ENCODE measurements around the gene COG1. TPM values are rescaled to one million over a fixed set of nuclear protein-coding genes. Genes with fewer than 3 reads are reported as not detected.
A peak's percentile ranks its signal among the peaks of the same experiment; 100 is the strongest.

Gene COG1
- total RNA-seq, 1 donor from 2014 or later: 35.9 TPM

GRCh38 chr17:73158133-73158532 is 34.7 kb upstream of the COG1 start:
- Histone ChIP-seq H3K27ac (no peak overlapping the region), H3K9me3 (no peaks in the 10 kb centered on the region), H3K36me3 (no peaks in the 10 kb centered on the region), H3K4me3 (no peak overlapping the region), H3K27me3 (no peaks in the 10 kb centered on the region), H3K4me1 (no peaks in the 10 kb centered on the region)
- no peak for DNase-seq (ENCODE audit: low spot score in 2 of 2)
- intact Hi-C loops (cut with DNase I): loop anchor here (5.0 kb wide), 1 partner anchor 601 kb away; no protein-coding TSS in a partner anchor
- TF ChIP-seq CTCF (IDR thresholded peaks at IDR 0.05): no peak

- Histone ChIP-seq H3K27ac (no peak overlapping the region), H3K27me3 (no peaks in the 10 kb centered on the region), H3K4me1 (peaks cover 9 to 15% of the 10 kb centered on the region in 2 donors), H3K4me3 (no peak overlapping the region), H3K36me3 (no peaks in the 10 kb centered on the region), H3K9me3 (no peaks in the 10 kb centered on the region)
- intact Hi-C loops (cut with DNase I): no loop called here
- DNase-seq (ENCODE audit: low spot score in 2 of 2): no peak
- no peak for TF ChIP-seq CTCF (IDR thresholded peaks at IDR 0.05)
Measured at GRCh38 chr17:73160980-73161630, 31.8 kb upstream of the COG1 start.

- Histone ChIP-seq H3K4me1 (peaks cover 9 to 15% of the 10 kb centered on the region in 2 donors), H3K36me3 (no peaks in the 10 kb centered on the region), H3K9me3 (no peaks in the 10 kb centered on the region), H3K4me3 (no peak overlapping the region), H3K27me3 (no peaks in the 10 kb centered on the region), H3K27ac (no peak overlapping the region)
- no peak for TF ChIP-seq CTCF (IDR thresholded peaks at IDR 0.05)
- intact Hi-C loops (cut with DNase I): no loop called here
- no peak for DNase-seq (ENCODE audit: low spot score in 2 of 2)
Measured at GRCh38 chr17:73163043-73163442, 29.8 kb upstream of the COG1 start.

GRCh38 chr17:73165616-73166404 is 27.0 kb upstream of the COG1 start:
- H3K9me3 ChIP-seq: no peaks in the 10 kb centered on the region
- peaks cover 9 to 15% of the 10 kb centered on the region in 2 donors for H3K4me1 ChIP-seq
- intact Hi-C loops (cut with DNase I): no loop called here
- H3K27ac ChIP-seq: peak overlapping the region in 1 of 2 donors; percentile 7
- no peaks in the 10 kb centered on the region for H3K27me3 ChIP-seq
- H3K4me3 ChIP-seq: peak overlapping the region; percentile 48 to 63
- no peak for TF ChIP-seq CTCF (IDR thresholded peaks at IDR 0.05)
- H3K36me3 ChIP-seq: no peaks in the 10 kb centered on the region
- no peak for DNase-seq (ENCODE audit: low spot score in 2 of 2)

GRCh38 chr17:73166731-73167581 is 25.9 kb upstream of the COG1 start:
- no peak for DNase-seq (ENCODE audit: low spot score in 2 of 2)
- Histone ChIP-seq H3K27ac (no peak overlapping the region), H3K4me1 (peaks cover 9 to 15% of the 10 kb centered on the region in 2 donors), H3K36me3 (no peaks in the 10 kb centered on the region), H3K27me3 (no peaks in the 10 kb centered on the region), H3K9me3 (no peaks in the 10 kb centered on the region), H3K4me3 (peak overlapping the region; percentile 48 to 63)
- intact Hi-C loops (cut with DNase I): no loop called here
- TF ChIP-seq CTCF (IDR thresholded peaks at IDR 0.05): no peak

All from ascending aorta (tissue), 2 donors.